ENCODE measurements around the gene EXPH5.

- TF ChIP-seq CTCF (IDR thresholded peaks at IDR 0.05) (no peak), POLR2A (IDR thresholded peaks at IDR 0.05) (no peak)
Observed at GRCh38 chr11:108545909-108546501, 47.6 kb downstream of the EXPH5 start.

Measured in Peyer's patch (tissue), 4 donors.